ENCODE measurements around the gene UFM1. TPM values are rescaled to one million over a fixed set of nuclear protein-coding genes. Genes with fewer than 3 reads are reported as not detected.

UFM1 gene
- total and polyA plus RNA-seq, 2 of the 13 experiments (the other 11 are each of a cell fraction or from before 2014, with no cell fraction given), result 42.6 to 47.0 TPM

- TF ChIP-seq, protein P1, sequence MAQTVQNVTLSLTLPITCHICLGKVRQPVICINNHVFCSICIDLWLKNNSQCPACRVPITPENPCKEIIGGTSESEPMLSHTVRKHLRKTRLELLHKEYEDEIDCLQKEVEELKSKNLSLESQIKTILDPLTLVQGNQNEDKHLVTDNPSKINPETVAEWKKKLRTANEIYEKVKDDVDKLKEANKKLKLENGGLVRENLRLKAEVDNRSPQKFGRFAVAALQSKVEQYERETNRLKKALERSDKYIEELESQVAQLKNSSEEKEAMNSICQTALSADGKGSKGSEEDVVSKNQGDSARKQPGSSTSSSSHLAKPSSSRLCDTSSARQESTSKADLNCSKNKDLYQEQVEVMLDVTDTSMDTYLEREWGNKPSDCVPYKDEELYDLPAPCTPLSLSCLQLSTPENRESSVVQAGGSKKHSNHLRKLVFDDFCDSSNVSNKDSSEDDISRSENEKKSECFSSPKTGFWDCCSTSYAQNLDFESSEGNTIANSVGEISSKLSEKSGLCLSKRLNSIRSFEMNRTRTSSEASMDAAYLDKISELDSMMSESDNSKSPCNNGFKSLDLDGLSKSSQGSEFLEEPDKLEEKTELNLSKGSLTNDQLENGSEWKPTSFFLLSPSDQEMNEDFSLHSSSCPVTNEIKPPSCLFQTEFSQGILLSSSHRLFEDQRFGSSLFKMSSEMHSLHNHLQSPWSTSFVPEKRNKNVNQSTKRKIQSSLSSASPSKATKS (CRISPR knock-in tag; IDR thresholded peaks at IDR 0.05), result no peak
- TF ChIP-seq ZXDC (CRISPR knock-in tag; IDR thresholded peaks at IDR 0.05) (no peak), MLXIP (CRISPR knock-in tag; IDR thresholded peaks at IDR 0.05; ENCODE audit: borderline replicate concordance) (no peak), ZNF24 (IDR thresholded peaks at IDR 0.05) (no peak), SKI (IDR thresholded peaks at IDR 0.05; ENCODE audit: partially characterized antibody) (no peak), HOXA7 (CRISPR knock-in tag; IDR thresholded peaks at IDR 0.05) (no peak)
- TF ChIP-seq, protein P2, sequence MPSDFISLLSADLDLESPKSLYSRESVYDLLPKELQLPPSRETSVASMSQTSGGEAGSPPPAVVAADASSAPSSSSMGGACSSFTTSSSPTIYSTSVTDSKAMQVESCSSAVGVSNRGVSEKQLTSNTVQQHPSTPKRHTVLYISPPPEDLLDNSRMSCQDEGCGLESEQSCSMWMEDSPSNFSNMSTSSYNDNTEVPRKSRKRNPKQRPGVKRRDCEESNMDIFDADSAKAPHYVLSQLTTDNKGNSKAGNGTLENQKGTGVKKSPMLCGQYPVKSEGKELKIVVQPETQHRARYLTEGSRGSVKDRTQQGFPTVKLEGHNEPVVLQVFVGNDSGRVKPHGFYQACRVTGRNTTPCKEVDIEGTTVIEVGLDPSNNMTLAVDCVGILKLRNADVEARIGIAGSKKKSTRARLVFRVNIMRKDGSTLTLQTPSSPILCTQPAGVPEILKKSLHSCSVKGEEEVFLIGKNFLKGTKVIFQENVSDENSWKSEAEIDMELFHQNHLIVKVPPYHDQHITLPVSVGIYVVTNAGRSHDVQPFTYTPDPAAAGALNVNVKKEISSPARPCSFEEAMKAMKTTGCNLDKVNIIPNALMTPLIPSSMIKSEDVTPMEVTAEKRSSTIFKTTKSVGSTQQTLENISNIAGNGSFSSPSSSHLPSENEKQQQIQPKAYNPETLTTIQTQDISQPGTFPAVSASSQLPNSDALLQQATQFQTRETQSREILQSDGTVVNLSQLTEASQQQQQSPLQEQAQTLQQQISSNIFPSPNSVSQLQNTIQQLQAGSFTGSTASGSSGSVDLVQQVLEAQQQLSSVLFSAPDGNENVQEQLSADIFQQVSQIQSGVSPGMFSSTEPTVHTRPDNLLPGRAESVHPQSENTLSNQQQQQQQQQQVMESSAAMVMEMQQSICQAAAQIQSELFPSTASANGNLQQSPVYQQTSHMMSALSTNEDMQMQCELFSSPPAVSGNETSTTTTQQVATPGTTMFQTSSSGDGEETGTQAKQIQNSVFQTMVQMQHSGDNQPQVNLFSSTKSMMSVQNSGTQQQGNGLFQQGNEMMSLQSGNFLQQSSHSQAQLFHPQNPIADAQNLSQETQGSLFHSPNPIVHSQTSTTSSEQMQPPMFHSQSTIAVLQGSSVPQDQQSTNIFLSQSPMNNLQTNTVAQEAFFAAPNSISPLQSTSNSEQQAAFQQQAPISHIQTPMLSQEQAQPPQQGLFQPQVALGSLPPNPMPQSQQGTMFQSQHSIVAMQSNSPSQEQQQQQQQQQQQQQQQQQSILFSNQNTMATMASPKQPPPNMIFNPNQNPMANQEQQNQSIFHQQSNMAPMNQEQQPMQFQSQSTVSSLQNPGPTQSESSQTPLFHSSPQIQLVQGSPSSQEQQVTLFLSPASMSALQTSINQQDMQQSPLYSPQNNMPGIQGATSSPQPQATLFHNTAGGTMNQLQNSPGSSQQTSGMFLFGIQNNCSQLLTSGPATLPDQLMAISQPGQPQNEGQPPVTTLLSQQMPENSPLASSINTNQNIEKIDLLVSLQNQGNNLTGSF (CRISPR knock-in tag; IDR thresholded peaks at IDR 0.05), result no peak
Measured at GRCh38 chr13:38395497-38395788, 45.8 kb downstream of the UFM1 start (continued).

All from HepG2 (cell line).